ENCODE data around the gene PARD3. TPM values are rescaled to one million over a fixed set of nuclear protein-coding genes. Genes with fewer than 3 reads are reported as not detected.

Gene PARD3
- total and polyA plus RNA-seq, 2 donors (not counting 1 experiment from before 2014, with no cell fraction given) = 24.0 to 46.4 TPM

- Histone ChIP-seq H3K36me3 (ENCODE audit: control insufficient read depth, insufficient read depth, low read length) (no peaks in the 10 kb centered on the region), H3K27ac (ENCODE audit: insufficient read depth, low read length) (no peak overlapping the region), H3K9me3 (ENCODE audit: control insufficient read depth, insufficient read depth, low read depth, low read length) (no peaks in the 10 kb centered on the region), H3K4me3 (replicated peaks in 1 of 4; ENCODE audit: control extremely low read depth in 1 of 4, insufficient read depth in 1 of 4, low read depth in 3 of 4, low read length in 4 of 4) (no peak overlapping the region), H3K4me2 (ENCODE audit: extremely low read depth, insufficient read depth, low read length) (no peak overlapping the region), H3K79me2 (ENCODE audit: control insufficient read depth, insufficient read depth, low read length) (peaks cover 1% of the 10 kb centered on the region), H2AFZ (ENCODE audit: low read length) (no peak overlapping the region), H3K27me3 (ENCODE audit: control insufficient read depth, insufficient read depth, low read length) (no peaks in the 10 kb centered on the region), H4K20me1 (ENCODE audit: control insufficient read depth, extremely low read depth, insufficient read depth, low read length) (no peaks in the 10 kb centered on the region), H3K9ac (ENCODE audit: insufficient read depth, low read length) (no peak overlapping the region), H3K4me1 (ENCODE audit: control insufficient read depth, extremely low read depth, insufficient read depth, low read length) (no peaks in the 10 kb centered on the region)
- DNase-seq (ENCODE audit: low read depth in 2 of 2) = no peak
- TF ChIP-seq, protein P1, sequence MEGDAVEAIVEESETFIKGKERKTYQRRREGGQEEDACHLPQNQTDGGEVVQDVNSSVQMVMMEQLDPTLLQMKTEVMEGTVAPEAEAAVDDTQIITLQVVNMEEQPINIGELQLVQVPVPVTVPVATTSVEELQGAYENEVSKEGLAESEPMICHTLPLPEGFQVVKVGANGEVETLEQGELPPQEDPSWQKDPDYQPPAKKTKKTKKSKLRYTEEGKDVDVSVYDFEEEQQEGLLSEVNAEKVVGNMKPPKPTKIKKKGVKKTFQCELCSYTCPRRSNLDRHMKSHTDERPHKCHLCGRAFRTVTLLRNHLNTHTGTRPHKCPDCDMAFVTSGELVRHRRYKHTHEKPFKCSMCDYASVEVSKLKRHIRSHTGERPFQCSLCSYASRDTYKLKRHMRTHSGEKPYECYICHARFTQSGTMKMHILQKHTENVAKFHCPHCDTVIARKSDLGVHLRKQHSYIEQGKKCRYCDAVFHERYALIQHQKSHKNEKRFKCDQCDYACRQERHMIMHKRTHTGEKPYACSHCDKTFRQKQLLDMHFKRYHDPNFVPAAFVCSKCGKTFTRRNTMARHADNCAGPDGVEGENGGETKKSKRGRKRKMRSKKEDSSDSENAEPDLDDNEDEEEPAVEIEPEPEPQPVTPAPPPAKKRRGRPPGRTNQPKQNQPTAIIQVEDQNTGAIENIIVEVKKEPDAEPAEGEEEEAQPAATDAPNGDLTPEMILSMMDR (conservative IDR thresholded peaks at IDR 0.05 in 1 of 2, IDR thresholded peaks at IDR 0.05 in 1 of 2; ENCODE audit: low read depth in 1 of 2, low read length in 2 of 2) = no peak
- TF ChIP-seq EZH2 (IDR thresholded peaks at IDR 0.05; ENCODE audit: low read length, missing control alignments) = no peak
Measured at GRCh38 chr10:34797155-34797554, 17.9 kb downstream of the PARD3 start.

- no peaks in the 10 kb centered on the region for H3K36me3 ChIP-seq (ENCODE audit: control insufficient read depth, insufficient read depth, low read length)
- H3K4me1 ChIP-seq (ENCODE audit: control insufficient read depth, extremely low read depth, insufficient read depth, low read length) = no peaks in the 10 kb centered on the region
- TF ChIP-seq, protein P1 (conservative IDR thresholded peaks at IDR 0.05 in 1 of 2, IDR thresholded peaks at IDR 0.05 in 1 of 2; ENCODE audit: low read depth in 1 of 2, low read length in 2 of 2) = no peak
- no peak for TF ChIP-seq EZH2 (IDR thresholded peaks at IDR 0.05; ENCODE audit: low read length, missing control alignments)
- H4K20me1 ChIP-seq (ENCODE audit: control insufficient read depth, extremely low read depth, insufficient read depth, low read length) = no peaks in the 10 kb centered on the region
- H3K4me3 ChIP-seq (replicated peaks in 1 of 4; ENCODE audit: control extremely low read depth in 1 of 4, insufficient read depth in 1 of 4, low read depth in 3 of 4, low read length in 4 of 4) = no peak overlapping the region
- H3K9ac ChIP-seq (ENCODE audit: insufficient read depth, low read length) = no peak overlapping the region
- no peaks in the 10 kb centered on the region for H3K9me3 ChIP-seq (ENCODE audit: control insufficient read depth, insufficient read depth, low read depth, low read length)
- no peaks in the 10 kb centered on the region for H3K27me3 ChIP-seq (ENCODE audit: control insufficient read depth, insufficient read depth, low read length)
- no peak overlapping the region for H3K27ac ChIP-seq (ENCODE audit: insufficient read depth, low read length)
- no peak overlapping the region for H3K4me2 ChIP-seq (ENCODE audit: extremely low read depth, insufficient read depth, low read length)
- H3K79me2 ChIP-seq (ENCODE audit: control insufficient read depth, insufficient read depth, low read length) = peaks cover 3% of the 10 kb centered on the region
- no peak overlapping the region for H2AFZ ChIP-seq (ENCODE audit: low read length)
- DNase-seq (ENCODE audit: low read depth in 2 of 2) = no peak
Measured at GRCh38 chr10:34796133-34796532, 19.0 kb downstream of the PARD3 start.

DNA sequence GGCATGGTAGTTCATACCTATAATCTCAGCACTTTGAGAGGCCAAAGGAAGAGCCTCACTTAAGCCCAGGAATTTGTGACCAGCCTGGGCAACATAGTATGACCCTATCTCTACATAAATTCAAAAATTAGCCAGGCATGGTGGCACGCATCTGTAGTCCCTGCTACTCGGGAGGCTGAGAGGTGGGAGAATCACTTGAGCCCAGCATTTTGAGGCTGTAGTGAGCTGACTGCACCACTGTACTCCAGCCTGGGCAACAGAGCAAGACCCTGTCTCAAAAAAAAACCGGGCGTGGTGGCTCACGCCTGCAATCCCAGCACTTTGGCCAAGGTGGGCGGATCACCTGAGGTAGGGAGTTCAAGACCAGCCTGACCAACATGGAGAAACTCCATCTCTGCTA, 19.8 kb downstream of the PARD3 start:
- no peak for DNase-seq (ENCODE audit: low read depth in 2 of 2)
- Histone ChIP-seq H2AFZ (ENCODE audit: low read length) (no peak overlapping the region), H3K27me3 (ENCODE audit: control insufficient read depth, insufficient read depth, low read length) (no peaks in the 10 kb centered on the region), H3K9ac (ENCODE audit: insufficient read depth, low read length) (no peak overlapping the region), H3K4me1 (ENCODE audit: control insufficient read depth, extremely low read depth, insufficient read depth, low read length) (no peaks in the 10 kb centered on the region), H3K79me2 (ENCODE audit: control insufficient read depth, insufficient read depth, low read length) (peaks cover 3% of the 10 kb centered on the region), H4K20me1 (ENCODE audit: control insufficient read depth, extremely low read depth, insufficient read depth, low read length) (no peaks in the 10 kb centered on the region), H3K4me3 (replicated peaks in 1 of 4; ENCODE audit: control extremely low read depth in 1 of 4, insufficient read depth in 1 of 4, low read depth in 3 of 4, low read length in 4 of 4) (no peak overlapping the region), H3K9me3 (ENCODE audit: control insufficient read depth, insufficient read depth, low read depth, low read length) (no peaks in the 10 kb centered on the region), H3K27ac (ENCODE audit: insufficient read depth, low read length) (no peak overlapping the region), H3K36me3 (ENCODE audit: control insufficient read depth, insufficient read depth, low read length) (no peaks in the 10 kb centered on the region), H3K4me2 (ENCODE audit: extremely low read depth, insufficient read depth, low read length) (no peak overlapping the region)
- TF ChIP-seq, protein P1 (conservative IDR thresholded peaks at IDR 0.05 in 1 of 2, IDR thresholded peaks at IDR 0.05 in 1 of 2; ENCODE audit: low read depth in 1 of 2, low read length in 2 of 2) = no peak
- no peak for TF ChIP-seq EZH2 (IDR thresholded peaks at IDR 0.05; ENCODE audit: low read length, missing control alignments)

All from fibroblast of lung (primary cell).